ENCODE results near the gene B3GNT9. TPM values are rescaled to one million over a fixed set of nuclear protein-coding genes. Genes with fewer than 3 reads are reported as not detected.

Gene B3GNT9
- 1 to 10 TPM; 6.6 to 7.2 TPM for total RNA-seq

DNA sequence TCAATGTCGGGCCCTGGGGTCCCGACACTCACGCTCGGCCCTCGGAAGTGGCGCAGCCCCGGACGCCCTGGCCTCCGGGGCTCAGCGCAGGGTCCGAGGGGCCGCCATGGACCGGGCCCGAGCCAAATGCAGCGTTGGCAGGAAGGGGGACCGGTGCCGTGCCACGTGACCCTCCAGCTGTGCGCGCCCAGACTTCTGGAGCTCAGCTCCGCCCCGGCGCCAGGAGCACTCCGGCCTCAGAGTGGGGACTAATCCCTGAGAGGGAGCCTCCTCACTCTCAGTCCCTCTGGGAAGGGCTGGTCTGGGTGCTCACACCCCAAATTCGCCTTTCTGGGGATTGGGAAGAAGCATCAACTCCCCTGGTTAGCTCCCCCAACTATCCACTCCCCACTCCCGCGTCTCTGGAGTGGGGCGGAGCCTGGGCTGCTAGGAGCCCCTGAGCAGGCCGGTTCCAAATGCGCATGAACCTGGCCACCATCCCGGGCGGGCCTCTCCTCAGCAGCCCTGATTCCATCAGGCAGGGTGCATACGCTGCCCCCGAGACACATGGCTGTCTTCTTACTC lies at the start of gene B3GNT9:
TSS of gene B3GNT9 (minus strand) at position 166 of the 564 bp plus-strand sequence. CDS start 513 bp downstream, outside the sequence.
- ATAC-seq (peak; percentile 47), DNase-seq (peak; percentile 62)
- CTCF ChIA-PET: interaction anchor here (0.9 to 5.8 kb wide), 13 partner anchors 10 to 241 kb away, joined by 3 to 149 read pairs (median 5); partner anchors contain the start of genes CBFB, FBXL8, PHAF1 and TRADD
- Mint-ChIP-seq H3K4me1 (ENCODE audit: low read depth) (peaks cover 39% of the 10 kb centered on the region), H3K4me3 (peak within 1 kb of the TSS; percentile 71), H3K36me3 (ENCODE audit: low read depth) (peaks cover 38% of the 10 kb centered on the region), H3K27me3 (ENCODE audit: low read depth) (peaks cover 3% of the 10 kb centered on the region), H3K9me3 (ENCODE audit: insufficient read depth) (no peaks in the 10 kb centered on the region), H3K27ac (peak within 1 kb of the TSS; percentile 46)
- POLR2A ChIA-PET: interaction anchor here (0.9 to 1.4 kb wide), 4 partner anchors 8 to 133 kb away, joined by 3 to 6 read pairs (median 4); no protein-coding TSS in a partner anchor

GRCh38 chr16:67200491-67200890 lies 49.7 kb upstream of the B3GNT9 start:
- ATAC-seq (no peak), DNase-seq (no peak)
- ChIA-PET CTCF (no interaction called here), POLR2A (interaction anchor here (1.7 kb wide), 1 partner anchor 26 kb away, joined by 4 read pairs; the partner anchor contains the start of gene TMEM208)
- no peak overlapping the region for H3K27ac Mint-ChIP-seq
- no peaks in the 10 kb centered on the region for H3K27me3 Mint-ChIP-seq (ENCODE audit: low read depth)
- H3K4me3 Mint-ChIP-seq: no peak overlapping the region
- no peaks in the 10 kb centered on the region for H3K9me3 Mint-ChIP-seq (ENCODE audit: insufficient read depth)
- peaks cover 6% of the 10 kb centered on the region for H3K4me1 Mint-ChIP-seq (ENCODE audit: low read depth)
- H3K36me3 Mint-ChIP-seq (ENCODE audit: low read depth): peaks cover 48% of the 10 kb centered on the region

DNA sequence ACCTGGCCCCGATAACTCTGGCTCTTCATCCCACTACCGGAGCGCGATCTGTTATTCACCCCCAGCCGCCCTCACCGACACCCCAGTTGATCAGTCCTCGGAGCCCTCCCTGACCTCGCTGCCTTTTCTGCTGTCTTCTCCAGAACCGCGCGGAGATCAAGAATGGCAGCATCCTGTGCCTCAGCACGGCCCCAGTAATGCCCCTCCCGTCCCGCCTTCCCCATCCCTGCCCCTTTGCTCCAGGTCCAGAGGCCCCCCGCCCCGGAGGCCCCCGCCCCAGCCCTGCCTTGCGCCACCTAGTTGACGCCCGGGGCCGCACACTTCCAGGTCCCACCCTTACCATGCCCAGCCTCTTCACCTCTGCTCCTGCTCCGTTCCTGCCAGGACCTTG lies 49.0 kb upstream of the B3GNT9 start:
- Mint-ChIP-seq H3K36me3 (ENCODE audit: low read depth) (peaks cover 54% of the 10 kb centered on the region), H3K4me3 (no peak overlapping the region), H3K9me3 (ENCODE audit: insufficient read depth) (no peaks in the 10 kb centered on the region), H3K4me1 (ENCODE audit: low read depth) (peaks cover 9% of the 10 kb centered on the region), H3K27ac (no peak overlapping the region), H3K27me3 (ENCODE audit: low read depth) (no peaks in the 10 kb centered on the region)
- ATAC-seq (no peak), DNase-seq (no peak)
- ChIA-PET POLR2A (interaction anchor here (1.7 kb wide), 1 partner anchor 27 kb away, joined by 4 read pairs; the partner anchor contains the start of gene TMEM208), CTCF (no interaction called here)

- H3K27me3 Mint-ChIP-seq (ENCODE audit: low read depth): no peaks in the 10 kb centered on the region
Observed at GRCh38 chr16:67199011-67199807, 48.4 kb upstream of the B3GNT9 start, which contains the start of gene ELMO3. Gene ELMO3 (plus strand): TSS chr16:67199131. CDS start chr16:67199327, 196 bp downstream.

GRCh38 chr16:67198238-67198734 lies 47.5 kb upstream of the B3GNT9 start:
- ATAC-seq: peak; percentile 52
- H3K9me3 Mint-ChIP-seq (ENCODE audit: insufficient read depth): no peaks in the 10 kb centered on the region
- peaks cover 22% of the 10 kb centered on the region for H3K4me1 Mint-ChIP-seq (ENCODE audit: low read depth)
- ChIA-PET POLR2A (interaction anchor here (1.2 to 1.5 kb wide), 2 partner anchors 29 to 46 kb away, joined by 4 read pairs; partner anchors contain the start of gene TMEM208), CTCF (interaction anchor here (0.8 to 2.3 kb wide), 15 partner anchors 11 to 249 kb away, joined by 3 to 9 read pairs (median 4); partner anchors contain the start of gene TMEM208)
- peaks cover 70% of the 10 kb centered on the region for H3K36me3 Mint-ChIP-seq (ENCODE audit: low read depth)
- no peak overlapping the region for H3K27ac Mint-ChIP-seq
- H3K27me3 Mint-ChIP-seq (ENCODE audit: low read depth): no peaks in the 10 kb centered on the region
- H3K4me3 Mint-ChIP-seq: no peak overlapping the region
- peak; percentile 44 for DNase-seq

More at GRCh38 chr16:67199011-67199807, 48.4 kb upstream of the B3GNT9 start, which contains the start of gene ELMO3:
- no peak within 1 kb of the TSS for H3K4me3 Mint-ChIP-seq
- DNase-seq (no peak), ATAC-seq (no peak)
- H3K36me3 Mint-ChIP-seq (ENCODE audit: low read depth): peaks cover 60% of the 10 kb centered on the region
- H3K4me1 Mint-ChIP-seq (ENCODE audit: low read depth): peaks cover 13% of the 10 kb centered on the region
- no peak within 1 kb of the TSS for H3K27ac Mint-ChIP-seq
- ChIA-PET CTCF (interaction anchor here (1.2 to 2.3 kb wide), 5 partner anchors 10 to 246 kb away, joined by 4 to 9 read pairs (median 6); partner anchors contain the start of gene TMEM208), POLR2A (interaction anchor here (1.7 kb wide), 1 partner anchor 28 kb away, joined by 4 read pairs; the partner anchor contains the start of gene TMEM208)
- H3K9me3 Mint-ChIP-seq (ENCODE audit: insufficient read depth): no peaks in the 10 kb centered on the region

- Mint-ChIP-seq H3K4me1 (ENCODE audit: low read depth) (peaks cover 28% of the 10 kb centered on the region), H3K36me3 (ENCODE audit: low read depth) (peaks cover 72% of the 10 kb centered on the region), H3K4me3 (no peak overlapping the region), H3K9me3 (ENCODE audit: insufficient read depth) (no peaks in the 10 kb centered on the region), H3K27me3 (ENCODE audit: low read depth) (no peaks in the 10 kb centered on the region), H3K27ac (no peak overlapping the region)
- CTCF ChIA-PET: interaction anchor here (0.8 to 2.3 kb wide), 15 partner anchors 9 to 248 kb away, joined by 3 to 9 read pairs (median 4); no protein-coding TSS in a partner anchor
- POLR2A ChIA-PET: interaction anchor here (1.2 to 1.5 kb wide), 2 partner anchors 29 to 47 kb away, joined by 4 read pairs; partner anchors contain the start of gene TMEM208
- ATAC-seq: no peak
- no peak for DNase-seq
Observed at GRCh38 chr16:67197704-67198103, 46.9 kb upstream of the B3GNT9 start.

- ATAC-seq (no peak), DNase-seq (no peak)
- ChIA-PET POLR2A (no interaction called here), CTCF (interaction anchor here (1.3 to 2.3 kb wide), 3 partner anchors 20 to 48 kb away, joined by 3 to 9 read pairs (median 5); no protein-coding TSS in a partner anchor)
- no peak overlapping the region for H3K4me3 Mint-ChIP-seq
- H3K36me3 Mint-ChIP-seq (ENCODE audit: low read depth): peaks cover 69% of the 10 kb centered on the region
- H3K27ac Mint-ChIP-seq: peak overlapping the region; percentile 23
- H3K4me1 Mint-ChIP-seq (ENCODE audit: low read depth): peaks cover 31% of the 10 kb centered on the region
- H3K9me3 Mint-ChIP-seq (ENCODE audit: insufficient read depth): no peaks in the 10 kb centered on the region
- H3K27me3 Mint-ChIP-seq (ENCODE audit: low read depth): no peaks in the 10 kb centered on the region
Observed at GRCh38 chr16:67196881-67197280, 46.1 kb upstream of the B3GNT9 start.

GRCh38 chr16:67195676-67196075 lies 44.9 kb upstream of the B3GNT9 start:
- no peak overlapping the region for H3K4me3 Mint-ChIP-seq
- H3K27ac Mint-ChIP-seq: peak overlapping the region; percentile 29
- ATAC-seq (no peak), DNase-seq (no peak)
- POLR2A ChIA-PET: no interaction called here
- no peaks in the 10 kb centered on the region for H3K27me3 Mint-ChIP-seq (ENCODE audit: low read depth)
- no peaks in the 10 kb centered on the region for H3K9me3 Mint-ChIP-seq (ENCODE audit: insufficient read depth)
- CTCF ChIA-PET: interaction anchor here (0.8 kb wide), 1 partner anchor 242 kb away, joined by 3 read pairs; no protein-coding TSS in a partner anchor
- peaks cover 37% of the 10 kb centered on the region for H3K4me1 Mint-ChIP-seq (ENCODE audit: low read depth)
- peaks cover 65% of the 10 kb centered on the region for H3K36me3 Mint-ChIP-seq (ENCODE audit: low read depth)

DNA sequence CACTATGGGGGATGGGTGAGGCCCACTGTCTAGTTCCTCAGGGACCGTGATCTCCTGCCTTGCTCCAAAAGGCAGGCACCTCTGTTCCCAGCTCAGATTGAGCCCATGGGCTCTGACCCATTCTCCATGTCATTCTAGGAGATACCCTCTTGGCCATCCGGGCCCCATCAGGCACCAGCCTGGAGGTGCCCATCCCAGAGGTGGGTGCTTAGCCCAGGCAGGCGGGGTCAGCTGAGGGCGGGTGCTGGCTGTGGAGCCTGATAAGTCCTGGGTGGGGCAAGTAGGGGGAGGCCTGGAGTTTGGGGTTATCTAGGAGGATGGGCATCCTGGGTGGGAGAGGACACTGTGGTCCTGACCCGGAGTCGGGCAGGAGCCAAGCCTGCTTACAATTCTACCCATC lies 43.5 kb upstream of the B3GNT9 start:
- peak overlapping the region; percentile 91 for H3K4me3 Mint-ChIP-seq
- peaks cover 54% of the 10 kb centered on the region for H3K36me3 Mint-ChIP-seq (ENCODE audit: low read depth)
- DNase-seq (no peak), ATAC-seq (no peak)
- no peak overlapping the region for H3K27ac Mint-ChIP-seq
- no peaks in the 10 kb centered on the region for H3K9me3 Mint-ChIP-seq (ENCODE audit: insufficient read depth)
- ChIA-PET POLR2A (interaction anchor here (0.6 kb wide), 1 partner anchor 38 kb away, joined by 3 read pairs; no protein-coding TSS in a partner anchor), CTCF (interaction anchor here (1.2 to 2.0 kb wide), 3 partner anchors 52 to 205 kb away, joined by 3 to 4 read pairs (median 3); no protein-coding TSS in a partner anchor)
- no peaks in the 10 kb centered on the region for H3K27me3 Mint-ChIP-seq (ENCODE audit: low read depth)
- H3K4me1 Mint-ChIP-seq (ENCODE audit: low read depth): peaks cover 37% of the 10 kb centered on the region

GRCh38 chr16:67193536-67193935 lies 42.7 kb upstream of the B3GNT9 start:
- CTCF ChIA-PET: interaction anchor here (1.2 to 2.0 kb wide), 5 partner anchors 33 to 206 kb away, joined by 3 to 7 read pairs (median 4); partner anchors contain the start of gene TMEM208
- Mint-ChIP-seq H3K36me3 (ENCODE audit: low read depth) (peaks cover 54% of the 10 kb centered on the region), H3K4me1 (ENCODE audit: low read depth) (peaks cover 37% of the 10 kb centered on the region), H3K9me3 (ENCODE audit: insufficient read depth) (no peaks in the 10 kb centered on the region), H3K4me3 (peak overlapping the region; percentile 91), H3K27ac (peak overlapping the region; percentile 86), H3K27me3 (ENCODE audit: low read depth) (no peaks in the 10 kb centered on the region)
- POLR2A ChIA-PET: interaction anchor here (1.1 to 1.7 kb wide), 3 partner anchors 33 to 176 kb away, joined by 3 to 11 read pairs (median 4); partner anchors contain the start of gene TMEM208
- DNase-seq (no peak), ATAC-seq (no peak)
